Posterior vena cava (tissue), 2 donors: ENCODE measurements around the gene BAIAP2L1. TPM values are rescaled to one million over a fixed set of nuclear protein-coding genes. Genes with fewer than 3 reads are reported as not detected.
"Not testable (repeated sequence)": the region's sequence is repeated elsewhere in the genome, so short reads cannot be mapped to it uniquely, and the experiment has no call there.

Experiments used
- DNase-seq: peaks from one replicate; pipeline ENCODE4 v3.0.0-alpha.2; 2020; ENCODE audit warnings: low spot score
- intact Hi-C, 2 donors: fragments of 100-400 bp; cut with DNase I; formaldehyde crosslinking; loops; one replicate each; pipeline versions ENCODE4 v1.14.1 to v1.14.2; 2022 to 2023
- total RNA-seq, 2 donors: library from RNA; stranded (reverse); fragmentation: NEBNext Ultra II Directional; extraction: Animal tissue kit (Norgen Biotek cat#: 25700); gene quantifications; one replicate each; pipeline ENCODE4 v1.2.1, GENCODE V29; 2021
- donor health status: DM: yes; HTN: yes; CAD: no.
- donor health status: DM: yes; HTN: yes; CAD: no.

Gene BAIAP2L1
- total RNA-seq, 2 donors from 2014 or later, result 1.5 to 1.6 TPM

- DNase-seq, result no peak
- intact Hi-C loops, result no loop called here
These were observed 4.0 kb upstream of the BAIAP2L1 start for GRCh38 chr7:98404840-98405239.

- DNase-seq, result no peak
- intact Hi-C loops, result no loop called here
These were observed 874 bp downstream of the BAIAP2L1 start for GRCh38 chr7:98399890-98400541.

- no peak for DNase-seq
These were observed 1.4 kb downstream of the BAIAP2L1 start for GRCh38 chr7:98399462-98399861.

GRCh38 chr7:98398567-98399372 is 2.1 kb downstream of the BAIAP2L1 start:
- intact Hi-C loops, result no loop called here
- DNase-seq, result no peak

More at GRCh38 chr7:98399462-98399861, 1.4 kb downstream of the BAIAP2L1 start:
- intact Hi-C loops, result no loop called here

- intact Hi-C loops, result no loop called here
These were observed 4.1 kb downstream of the BAIAP2L1 start for GRCh38 chr7:98396768-98397167.

GRCh38 chr7:98395951-98396350 is 4.9 kb downstream of the BAIAP2L1 start:
- intact Hi-C loops, result no loop called here
- DNase-seq, result peak; percentile 3

More at GRCh38 chr7:98396768-98397167, 4.1 kb downstream of the BAIAP2L1 start:
- peak; percentile 3 for DNase-seq

- DNase-seq, result no peak
- intact Hi-C loops, result no loop called here
These were observed 5.4 kb downstream of the BAIAP2L1 start for GRCh38 chr7:98395481-98395880.

GRCh38 chr7:98394377-98394836 is 6.5 kb downstream of the BAIAP2L1 start:
- intact Hi-C loops, result no loop called here
- DNase-seq, result no peak

- DNase-seq, result peak; percentile 9
- intact Hi-C loops, result no loop called here
These were observed 13.2 kb downstream of the BAIAP2L1 start for GRCh38 chr7:98387544-98388226.

GRCh38 chr7:98387131-98387530 is 13.8 kb downstream of the BAIAP2L1 start:
- intact Hi-C loops, result no loop called here
- peak; percentile 31 for DNase-seq

- intact Hi-C loops, result not testable (repeated sequence)
- peak; percentile 26 for DNase-seq
These were observed 15.4 kb downstream of the BAIAP2L1 start for GRCh38 chr7:98385532-98385931.

- DNase-seq, result no peak
- intact Hi-C loops, result no loop called here
These were observed 22.6 kb downstream of the BAIAP2L1 start for GRCh38 chr7:98378210-98378819.

- intact Hi-C loops, result no loop called here
- no peak for DNase-seq
These were observed 24.2 kb downstream of the BAIAP2L1 start for GRCh38 chr7:98376711-98377110.

- intact Hi-C loops, result no loop called here
- no peak for DNase-seq
These were observed 25.2 kb downstream of the BAIAP2L1 start for GRCh38 chr7:98375664-98376063.

GRCh38 chr7:98374285-98374680 is 26.6 kb downstream of the BAIAP2L1 start:
- intact Hi-C loops, result no loop called here
- DNase-seq, result no peak

- intact Hi-C loops, result no loop called here
- peak; percentile 25 for DNase-seq
These were observed 27.9 kb downstream of the BAIAP2L1 start for GRCh38 chr7:98372993-98373392.

GRCh38 chr7:98369726-98370125 is 31.2 kb downstream of the BAIAP2L1 start:
- intact Hi-C loops, result no loop called here
- no peak for DNase-seq

- intact Hi-C loops, result no loop called here
- DNase-seq, result no peak
These were observed 32.2 kb downstream of the BAIAP2L1 start for GRCh38 chr7:98368716-98369115.

- no peak for DNase-seq
These were observed 34.3 kb downstream of the BAIAP2L1 start for GRCh38 chr7:98366562-98366938.

More at GRCh38 chr7:98366562-98366938, 34.3 kb downstream of the BAIAP2L1 start:
- intact Hi-C loops, result no loop called here
